K562 (cell line): ENCODE data around the gene PBX1. TPM values are rescaled to one million over a fixed set of nuclear protein-coding genes. Genes with fewer than 3 reads are reported as not detected.

Experiments
- ATAC-seq: fragments of 200-7000 bp; cut with Tn5 transposase; 3 replicates; pipeline ENCODE4 v1.9.1; 2020; ENCODE audit warnings: moderate library complexity
- BruUV-seq: library from RNA; stranded (reverse); fragments of 400-500 nt; replicated peaks from 2 replicates; lab custom pipeline; 2021; lab: Mats Ljungman, UMichigan
- CTCF ChIA-PET: fragments of 300-600 bp; formaldehyde crosslinking; extraction: SDS; loops from one replicate; lab custom pipeline; 2021; ENCODE audit warnings: low intra/inter-chr PET ratio; lab: Yijun Ruan, JAX
- POLR2A ChIA-PET: fragments of 300-600, 350-650 bp; sonication (Branson Sonifier 250); formaldehyde crosslinking; extraction: SDS; loops from one replicate; lab custom pipeline; 2021; ENCODE audit warnings: antibody characterized with exemption, inconsistent platforms; lab: Yijun Ruan, JAX
- DNase-seq, 4 experiments: peaks; one replicate each; pipeline versions ENCODE4 v3.0.0 to v3.0.0-alpha.2; 2011 to 2018; ENCODE audit warnings: low spot score in 3 of 4, mixed read lengths in 3 of 4; ENCODE audit errors: extremely low read depth in 1 of 4
- FAIRE-seq: peaks from 2 replicates; lab custom pipeline; 2011; peaks lifted over from hg19 to GRCh38; lab: Jason Lieb, UNC
- H2AFZ ChIP-seq: 2 replicates; pipeline ENCODE4 v1.6.0; 2011; ENCODE audit warnings: low read depth, low read length, control low read depth, inconsistent platforms
- H3K27ac ChIP-seq: fragments of 200-600 bp; 3 replicates; pipeline ENCODE4 v1.8.0; 2011; ENCODE audit warnings: low read depth, mild to moderate bottlenecking, control low read depth, inconsistent platforms, low read length, moderate library complexity, mixed read lengths; ENCODE audit errors: extremely low read depth
- H3K27me3 ChIP-seq, 2 experiments: fragments of 300-600 bp in 1 of 2; 2 replicates in 1 of 2; 3 replicates in 1 of 2; pipeline versions ENCODE4 v1.6.0 to v1.8.0; 2011; ENCODE audit warnings: inconsistent platforms in 2 of 2, low read length in 2 of 2, mild to moderate bottlenecking in 1 of 2, mixed read lengths in 1 of 2, moderate library complexity in 1 of 2; ENCODE audit not compliant: control insufficient read depth in 2 of 2, insufficient read depth in 2 of 2
- H3K36me3 ChIP-seq: fragments of 300-600 bp; 3 replicates; pipeline ENCODE4 v1.8.0; 2011; ENCODE audit warnings: mild to moderate bottlenecking, low read length, inconsistent platforms; ENCODE audit not compliant: control insufficient read depth, insufficient read depth
- H3K4me1 ChIP-seq, 2 experiments: fragments of 200-600 bp in 1 of 2; replicated peaks in 1 of 2; 2 replicates in 1 of 2; 3 replicates in 1 of 2; pipeline versions ENCODE4 v1.5.1 to v1.8.0; 2011; ENCODE audit warnings: inconsistent platforms in 2 of 2, low read length in 2 of 2, mild to moderate bottlenecking in 1 of 2, mixed read lengths in 1 of 2, moderate library complexity in 1 of 2; ENCODE audit not compliant: control insufficient read depth in 2 of 2, insufficient read depth in 2 of 2
- H3K4me2 ChIP-seq: 2 replicates; pipeline ENCODE4 v1.6.1; 2011; ENCODE audit warnings: low read length, control low read depth, inconsistent platforms, mixed read lengths; ENCODE audit not compliant: insufficient read depth
- H3K4me3 ChIP-seq: fragments of 200-600 bp; sonication (generic), shearing (Covaris generic); 2 replicates; pipeline ENCODE4 v1.5.1; 2016; ENCODE audit warnings: control low read depth, inconsistent platforms
- H3K79me2 ChIP-seq: fragments of 200-600 bp; 3 replicates; pipeline ENCODE4 v1.8.0; 2011; ENCODE audit warnings: low read length, inconsistent platforms; ENCODE audit not compliant: control insufficient read depth, insufficient read depth
- H3K9ac ChIP-seq, 2 experiments: 2 replicates each; pipeline versions ENCODE4 v1.6.0 to v1.6.1; 2011; ENCODE audit warnings: low read depth in 2 of 2, low read length in 2 of 2, control low read depth in 1 of 2, inconsistent platforms in 1 of 2, mild to moderate bottlenecking in 1 of 2, mixed read lengths in 1 of 2; ENCODE audit not compliant: insufficient read depth in 1 of 2
- H3K9me1 ChIP-seq: one replicate; pipeline ENCODE4 v1.6.0; 2011; ENCODE audit warnings: inconsistent platforms, mild to moderate bottlenecking, low read length, moderate library complexity; ENCODE audit not compliant: control insufficient read depth, insufficient read depth
- H3K9me3 ChIP-seq: replicated peaks from 2 replicates; pipeline ENCODE4 v1.5.1; 2011; ENCODE audit warnings: low read depth, low read length, inconsistent platforms; ENCODE audit not compliant: control insufficient read depth, insufficient read depth
- H4K20me1 ChIP-seq: replicated peaks from 2 replicates; pipeline ENCODE4 v1.6.1; 2011; ENCODE audit warnings: low read length, inconsistent platforms, mixed read lengths; ENCODE audit not compliant: control insufficient read depth, insufficient read depth
- CCAR2 ChIP-seq: fragments of 200-400 bp; formaldehyde crosslinking; IDR thresholded peaks from 2 replicates; pipeline ENCODE4 v1.6.1; 2017; ENCODE audit warnings: mild to moderate bottlenecking, low read depth, low read length
- ETV6 ChIP-seq, 3 experiments: fragments of 150-350 bp in 1 of 3; sonication (generic) in 1 of 3; formaldehyde crosslinking in 1 of 3; IDR thresholded peaks; 2 replicates each; pipeline versions ENCODE4 v1.6.1 to v1.8.0; 2014 to 2022; ENCODE audit warnings: borderline replicate concordance in 2 of 3, low read depth in 2 of 3, antibody characterized with exemption in 1 of 3, low read length in 1 of 3, mild to moderate bottlenecking in 1 of 3, missing genetic modification reagents in 1 of 3
- HNRNPUL1 ChIP-seq: fragments of 200-400 bp; formaldehyde crosslinking; IDR thresholded peaks from 2 replicates; pipeline ENCODE4 v1.6.1; 2017; ENCODE audit warnings: low read length
- MIER1 ChIP-seq: fragments of 450-650 bp; IDR thresholded peaks from 2 replicates; pipeline ENCODE4 v1.6.1; 2016; ENCODE audit warnings: antibody characterized with exemption, mild to moderate bottlenecking, low read depth
- NRF1 ChIP-seq, 2 experiments: fragments of 450-650 bp; IDR thresholded peaks in 1 of 2; conservative IDR thresholded peaks in 1 of 2; 2 replicates each; pipeline ENCODE4 v1.6.1; 2014; ENCODE audit warnings: mild to moderate bottlenecking in 2 of 2
- PYGO2 ChIP-seq: fragments of 450-650 bp; IDR thresholded peaks from 2 replicates; pipeline ENCODE4 v1.6.1; 2016; ENCODE audit warnings: mild to moderate bottlenecking, missing genetic modification characterization, moderate library complexity, missing compliant biosample characterization
- RBFOX2 ChIP-seq: fragments of 200-400 bp; formaldehyde crosslinking; IDR thresholded peaks from 2 replicates; pipeline ENCODE4 v1.6.1; 2017; ENCODE audit warnings: low read depth, mild to moderate bottlenecking, low read length, moderate library complexity
- RCOR1 ChIP-seq, 2 experiments: IDR thresholded peaks; 2 replicates each; pipeline ENCODE4 v1.6.1; 2012; ENCODE audit warnings: low read depth in 2 of 2, low read length in 2 of 2, borderline replicate concordance in 1 of 2, improper control_type of control experiment in 1 of 2
- ZFX ChIP-seq: sonication (generic); formaldehyde crosslinking; IDR thresholded peaks from 2 replicates; pipeline ENCODE4 v1.8.0; 2022; ENCODE audit warnings: mild to moderate bottlenecking, missing genetic modification reagents, moderate library complexity
- WGBS: fragments of 100-300 bp; shearing (Covaris generic); methylation state at CpG from one replicate; pipeline ENCODE4 v1.1.6; 2016; ENCODE audit warnings: low coverage, mixed read lengths; ENCODE audit not compliant: insufficient coverage; ENCODE audit errors: missing lambda C conversion rate; 5-methylcytosine and 5-hydroxymethylcytosine counted together
- in situ Hi-C: fragments of 300-500 bp; cut with MboI; formaldehyde crosslinking; loops from 4 replicates; pipeline ENCODE4 v1.15.0; 2018; ENCODE audit warnings: inconsistent platforms, mixed read lengths
- intact Hi-C: fragments of 100-400 bp; cut with micrococcal nuclease; formaldehyde crosslinking; loops from 2 replicates; pipeline ENCODE4 v1.14.2; 2022
- polyA plus RNA-seq, 8 experiments: library from polyadenylated mRNA; depleted of rRNA in 4 of 8; stranded (reverse) in 5 of 8; unstranded in 3 of 8; fragments of >200 nt; fragmentation: Nextera tagmentation in 2 of 8; fragmentation: Illumina TruSeq in 1 of 8; extraction: Ambion mirVana in 2 of 8; extraction: Trizol in 1 of 8; gene quantifications; 2 replicates each; pipeline versions ENCODE4 v1.2.1 to v1.2.3, GENCODE V29; 2011 to 2014; ENCODE audit warnings: inconsistent platforms in 1 of 8, missing spikeins in 1 of 8
- total RNA-seq, 7 experiments: library from RNA; depleted of rRNA in 6 of 7; stranded (reverse); fragments of >200 nt in 6 of 7; fragmentation: Illumina TruSeq in 2 of 7; extraction: Trizol in 2 of 7; gene quantifications; 2 replicates each; pipeline versions ENCODE4 v1.2.1 to v1.2.3, GENCODE V29; 2011 to 2021; ENCODE audit warnings: low replicate concordance in 1 of 7
- TF ChIP-seq, protein P1 (sequence below): fragments of 450-650 bp; IDR thresholded peaks from 2 replicates; pipeline ENCODE4 v1.6.1; 2016; ENCODE audit warnings: missing biosample characterization, missing genetic modification characterization
- TF ChIP-seq, protein P2 (sequence below), 2 experiments: fragments of 450-650 bp; IDR thresholded peaks; 2 replicates each; pipeline ENCODE4 v1.6.1; 2018; ENCODE audit warnings: mild to moderate bottlenecking in 2 of 2, low read depth in 1 of 2; ENCODE audit not compliant: partially characterized antibody in 2 of 2
- TF ChIP-seq, protein P3 (sequence below): fragments of 450-650 bp; IDR thresholded peaks from 2 replicates; pipeline ENCODE4 v1.6.1; 2016
- TF ChIP-seq, protein P4 (sequence below): fragments of 200-400 bp; formaldehyde crosslinking; IDR thresholded peaks from 2 replicates; pipeline ENCODE4 v1.6.1; 2017; ENCODE audit warnings: mild to moderate bottlenecking, low read depth, low read length, moderate library complexity

Gene PBX1
- total and polyA plus RNA-seq, 9 of the 15 experiments (the other 6 are each of a cell fraction or from before 2014, with no cell fraction given), result 0.03 to 0.62 (median 0.17) TPM

DNA sequence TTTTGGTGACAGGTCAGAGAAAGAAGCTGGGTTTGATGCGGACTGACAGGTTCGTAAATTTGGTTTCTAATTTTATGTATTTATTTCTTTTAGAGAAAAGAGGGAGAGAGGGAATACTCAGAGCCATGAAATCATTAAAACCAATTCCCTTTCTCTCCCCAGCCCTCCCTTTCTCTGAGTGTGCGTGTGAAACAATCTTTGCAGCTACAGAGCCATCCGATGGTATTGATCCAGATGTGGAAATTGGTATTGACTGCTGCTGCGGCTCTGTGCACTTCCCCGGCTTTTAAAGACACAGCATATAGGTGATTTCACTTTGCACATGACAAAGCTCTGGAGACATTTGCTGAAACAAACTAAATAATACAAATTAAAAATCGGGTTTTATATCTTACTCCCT lies 42.4 kb upstream of the PBX1 start:
- no peak overlapping the region for H3K4me2 ChIP-seq
- in situ Hi-C loops (no loop called here), intact Hi-C loops (no loop called here)
- no peak for DNase-seq
- under 1% methylated on average over 7 of the region's 7 CpGs for WGBS
- H3K27me3 ChIP-seq, result no peaks in the 10 kb centered on the region
- no peak overlapping the region for H3K27ac ChIP-seq
- H2AFZ ChIP-seq, result no peak overlapping the region
- no peaks in the 10 kb centered on the region for H3K9me1 ChIP-seq
- H3K4me1 ChIP-seq, result no peaks in the 10 kb centered on the region
- no peak overlapping the region for H3K9ac ChIP-seq
- ChIA-PET POLR2A (interaction anchor here (0.7 kb wide), 1 partner anchor 40 kb away, joined by 3 read pairs; no protein-coding TSS in a partner anchor), CTCF (no interaction called here)
- H3K36me3 ChIP-seq, result no peaks in the 10 kb centered on the region
- H4K20me1 ChIP-seq, result no peaks in the 10 kb centered on the region
- no peaks in the 10 kb centered on the region for H3K79me2 ChIP-seq
- no peak for ATAC-seq
- no peak for FAIRE-seq
- no peak overlapping the region for H3K4me3 ChIP-seq
- no TSS peak for BruUV-seq
- no peaks in the 10 kb centered on the region for H3K9me3 ChIP-seq
- TF ChIP-seq, protein P1, sequence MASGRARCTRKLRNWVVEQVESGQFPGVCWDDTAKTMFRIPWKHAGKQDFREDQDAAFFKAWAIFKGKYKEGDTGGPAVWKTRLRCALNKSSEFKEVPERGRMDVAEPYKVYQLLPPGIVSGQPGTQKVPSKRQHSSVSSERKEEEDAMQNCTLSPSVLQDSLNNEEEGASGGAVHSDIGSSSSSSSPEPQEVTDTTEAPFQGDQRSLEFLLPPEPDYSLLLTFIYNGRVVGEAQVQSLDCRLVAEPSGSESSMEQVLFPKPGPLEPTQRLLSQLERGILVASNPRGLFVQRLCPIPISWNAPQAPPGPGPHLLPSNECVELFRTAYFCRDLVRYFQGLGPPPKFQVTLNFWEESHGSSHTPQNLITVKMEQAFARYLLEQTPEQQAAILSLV, result no peak
- TF ChIP-seq NRF1 (conservative IDR thresholded peaks at IDR 0.05 in 1 of 2, IDR thresholded peaks at IDR 0.05 in 1 of 2) (no peak), HNRNPUL1 (no peak), PYGO2 (no peak), ZFX (CRISPR knock-in tag) (no peak), ETV6 (IDR thresholded peaks at IDR 0.05; ENCODE audit: borderline replicate concordance in 1 of 2, low read depth in 2 of 2, low read length in 1 of 2) (no peak), ETV6 (CRISPR knock-in tag; IDR thresholded peaks at IDR 0.05; ENCODE audit: borderline replicate concordance) (no peak), CCAR2 (no peak), RBFOX2 (no peak), MIER1 (no peak), RCOR1 (IDR thresholded peaks at IDR 0.05; ENCODE audit: borderline replicate concordance in 1 of 2, low read depth in 2 of 2, low read length in 2 of 2) (no peak)
- TF ChIP-seq, protein P2, sequence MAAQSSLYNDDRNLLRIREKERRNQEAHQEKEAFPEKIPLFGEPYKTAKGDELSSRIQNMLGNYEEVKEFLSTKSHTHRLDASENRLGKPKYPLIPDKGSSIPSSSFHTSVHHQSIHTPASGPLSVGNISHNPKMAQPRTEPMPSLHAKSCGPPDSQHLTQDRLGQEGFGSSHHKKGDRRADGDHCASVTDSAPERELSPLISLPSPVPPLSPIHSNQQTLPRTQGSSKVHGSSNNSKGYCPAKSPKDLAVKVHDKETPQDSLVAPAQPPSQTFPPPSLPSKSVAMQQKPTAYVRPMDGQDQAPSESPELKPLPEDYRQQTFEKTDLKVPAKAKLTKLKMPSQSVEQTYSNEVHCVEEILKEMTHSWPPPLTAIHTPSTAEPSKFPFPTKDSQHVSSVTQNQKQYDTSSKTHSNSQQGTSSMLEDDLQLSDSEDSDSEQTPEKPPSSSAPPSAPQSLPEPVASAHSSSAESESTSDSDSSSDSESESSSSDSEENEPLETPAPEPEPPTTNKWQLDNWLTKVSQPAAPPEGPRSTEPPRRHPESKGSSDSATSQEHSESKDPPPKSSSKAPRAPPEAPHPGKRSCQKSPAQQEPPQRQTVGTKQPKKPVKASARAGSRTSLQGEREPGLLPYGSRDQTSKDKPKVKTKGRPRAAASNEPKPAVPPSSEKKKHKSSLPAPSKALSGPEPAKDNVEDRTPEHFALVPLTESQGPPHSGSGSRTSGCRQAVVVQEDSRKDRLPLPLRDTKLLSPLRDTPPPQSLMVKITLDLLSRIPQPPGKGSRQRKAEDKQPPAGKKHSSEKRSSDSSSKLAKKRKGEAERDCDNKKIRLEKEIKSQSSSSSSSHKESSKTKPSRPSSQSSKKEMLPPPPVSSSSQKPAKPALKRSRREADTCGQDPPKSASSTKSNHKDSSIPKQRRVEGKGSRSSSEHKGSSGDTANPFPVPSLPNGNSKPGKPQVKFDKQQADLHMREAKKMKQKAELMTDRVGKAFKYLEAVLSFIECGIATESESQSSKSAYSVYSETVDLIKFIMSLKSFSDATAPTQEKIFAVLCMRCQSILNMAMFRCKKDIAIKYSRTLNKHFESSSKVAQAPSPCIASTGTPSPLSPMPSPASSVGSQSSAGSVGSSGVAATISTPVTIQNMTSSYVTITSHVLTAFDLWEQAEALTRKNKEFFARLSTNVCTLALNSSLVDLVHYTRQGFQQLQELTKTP (IDR thresholded peaks at IDR 0.05; ENCODE audit: low read depth in 1 of 2, partially characterized antibody in 2 of 2), result no peak
- TF ChIP-seq, protein P3, sequence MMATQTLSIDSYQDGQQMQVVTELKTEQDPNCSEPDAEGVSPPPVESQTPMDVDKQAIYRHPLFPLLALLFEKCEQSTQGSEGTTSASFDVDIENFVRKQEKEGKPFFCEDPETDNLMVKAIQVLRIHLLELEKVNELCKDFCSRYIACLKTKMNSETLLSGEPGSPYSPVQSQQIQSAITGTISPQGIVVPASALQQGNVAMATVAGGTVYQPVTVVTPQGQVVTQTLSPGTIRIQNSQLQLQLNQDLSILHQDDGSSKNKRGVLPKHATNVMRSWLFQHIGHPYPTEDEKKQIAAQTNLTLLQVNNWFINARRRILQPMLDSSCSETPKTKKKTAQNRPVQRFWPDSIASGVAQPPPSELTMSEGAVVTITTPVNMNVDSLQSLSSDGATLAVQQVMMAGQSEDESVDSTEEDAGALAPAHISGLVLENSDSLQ, result no peak
- TF ChIP-seq, protein P4, sequence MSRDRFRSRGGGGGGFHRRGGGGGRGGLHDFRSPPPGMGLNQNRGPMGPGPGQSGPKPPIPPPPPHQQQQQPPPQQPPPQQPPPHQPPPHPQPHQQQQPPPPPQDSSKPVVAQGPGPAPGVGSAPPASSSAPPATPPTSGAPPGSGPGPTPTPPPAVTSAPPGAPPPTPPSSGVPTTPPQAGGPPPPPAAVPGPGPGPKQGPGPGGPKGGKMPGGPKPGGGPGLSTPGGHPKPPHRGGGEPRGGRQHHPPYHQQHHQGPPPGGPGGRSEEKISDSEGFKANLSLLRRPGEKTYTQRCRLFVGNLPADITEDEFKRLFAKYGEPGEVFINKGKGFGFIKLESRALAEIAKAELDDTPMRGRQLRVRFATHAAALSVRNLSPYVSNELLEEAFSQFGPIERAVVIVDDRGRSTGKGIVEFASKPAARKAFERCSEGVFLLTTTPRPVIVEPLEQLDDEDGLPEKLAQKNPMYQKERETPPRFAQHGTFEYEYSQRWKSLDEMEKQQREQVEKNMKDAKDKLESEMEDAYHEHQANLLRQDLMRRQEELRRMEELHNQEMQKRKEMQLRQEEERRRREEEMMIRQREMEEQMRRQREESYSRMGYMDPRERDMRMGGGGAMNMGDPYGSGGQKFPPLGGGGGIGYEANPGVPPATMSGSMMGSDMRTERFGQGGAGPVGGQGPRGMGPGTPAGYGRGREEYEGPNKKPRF, result no peak
